Stomach (tissue), 4 donors: ENCODE data around the gene LIMS2.

Experiments
- CTCF ChIP-seq, 7 experiments: fragments of 450-650 bp in 4 of 7; fragments of 200-600 bp in 3 of 7; sonication (generic) in 3 of 7; IDR thresholded peaks; one replicate each; pipeline ENCODE4 v1.5.1; 2016 to 2019; ENCODE audit warnings: antibody characterized with exemption in 7 of 7, control low read depth in 2 of 7, mild to moderate bottlenecking in 1 of 7
- EP300 ChIP-seq: sonication (generic); formaldehyde crosslinking; IDR thresholded peaks from one replicate; pipeline ENCODE4 v1.6.1; 2017; ENCODE audit warnings: antibody characterized with exemption
- POLR2A ChIP-seq, 4 donors: fragments of 450-650 bp; IDR thresholded peaks; one replicate each; pipeline ENCODE4 v1.6.1; 2016; ENCODE audit warnings: antibody characterized with exemption in 4 of 4, control low read depth in 2 of 4, mild to moderate bottlenecking in 1 of 4, moderate library complexity in 1 of 4
- POLR2AphosphoS5 ChIP-seq, 3 donors: sonication (generic); formaldehyde crosslinking; IDR thresholded peaks; one replicate each; pipeline ENCODE4 v1.6.1; 2016; ENCODE audit warnings: antibody characterized with exemption in 3 of 3

- no peak for TF ChIP-seq CTCF (IDR thresholded peaks at IDR 0.05)
- no peak for TF ChIP-seq POLR2A (IDR thresholded peaks at IDR 0.05)
- no peak for TF ChIP-seq POLR2AphosphoS5 (IDR thresholded peaks at IDR 0.05)
- TF ChIP-seq EP300 = no peak
Observed at GRCh38 chr2:127609818-127610217, 65.5 kb downstream of the LIMS2 start.
